ENCODE results near the gene ARHGAP15.

DNA sequence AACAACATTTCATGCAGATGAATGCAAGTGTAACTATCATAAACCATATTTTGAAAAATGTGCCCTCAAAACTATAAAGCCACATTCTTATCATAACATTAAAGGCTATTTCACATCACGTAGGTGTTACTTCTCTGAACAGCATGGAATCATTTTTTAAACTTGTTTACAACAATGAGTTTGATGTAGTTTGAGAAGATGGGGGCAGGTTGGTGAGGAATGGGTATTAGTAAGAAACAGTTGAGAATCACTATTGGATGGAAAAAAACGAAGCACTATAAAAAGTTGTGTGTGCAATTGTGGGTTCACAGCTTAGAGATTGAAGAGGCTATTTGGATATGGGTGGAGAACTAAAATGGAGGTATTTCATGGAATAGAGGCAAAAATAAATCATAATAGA, 569.1 kb downstream of the ARHGAP15 start:
- TF ChIP-seq EZH2phosphoT487 (IDR thresholded peaks at IDR 0.05; ENCODE audit: insufficient read depth, low read depth) = no peak
- TF ChIP-seq EZH2 (IDR thresholded peaks at IDR 0.05; ENCODE audit: insufficient read depth, poor library complexity, severe bottlenecking) = no peak
